Kidney epithelial cell (primary cell): Measurements from ENCODE around the gene FBXW11. TPM values are rescaled to one million over a fixed set of nuclear protein-coding genes. Genes with fewer than 3 reads are reported as not detected.

Experiments used
- total RNA-seq: library from RNA; depleted of rRNA; stranded (reverse); fragments of >200 nt; gene quantifications from 2 replicates; pipeline ENCODE4 v1.2.3, GENCODE V29; 2015

The FBXW11 gene
- total RNA-seq, 1 donor from 2014 or later, result 75.1 TPM

Other genes with a start within 250 kb of the FBXW11 start
- gene SMIM23, start 220.8 kb downstream of the FBXW11 start, total RNA-seq, result not detected in 2 replicates
- 23.3 and 24.7 TPM in 2 replicates for gene STK10, start 181.6 kb upstream of the FBXW11 start, total RNA-seq
- gene EFCAB9, start 187.5 kb upstream of the FBXW11 start, total RNA-seq, result not detected in 2 replicates